B cell (primary cell): ENCODE data around the gene PLCD1. TPM values are rescaled to one million over a fixed set of nuclear protein-coding genes. Genes with fewer than 3 reads are reported as not detected.

Experiments
- ATAC-seq: fragments of 200-7000 bp; cut with Tn5 transposase; one replicate; pipeline ENCODE4 v1.10.0; 2021; ENCODE audit warnings: low read depth, mild to moderate bottlenecking, moderate number of reproducible peaks, moderate library complexity
- CTCF ChIA-PET: fragments of 350-600 bp; sonication (Branson Sonifier 250); formaldehyde crosslinking; loops from one replicate; lab custom pipeline; 2021; ENCODE audit warnings: antibody characterized with exemption, inconsistent platforms; lab: Charles Lee
- POLR2A ChIA-PET: fragments of 350-600 bp; sonication (Branson Sonifier 250); formaldehyde crosslinking; loops from one replicate; lab custom pipeline; 2021; ENCODE audit warnings: antibody characterized with exemption; lab: Charles Lee
- DNase-seq: peaks from one replicate; pipeline ENCODE4 v3.0.0; 2013
- H2AFZ ChIP-seq: 2 replicates; pipeline ENCODE4 v1.6.1; 2012; ENCODE audit warnings: mild to moderate bottlenecking, low read depth, low read length; ENCODE audit not compliant: insufficient read depth, poor library complexity, severe bottlenecking
- H3K27ac ChIP-seq, 2 donors: 1 replicate in 1 of 2; 2 replicates in 1 of 2; pipeline ENCODE4 v1.5.1; 2012 to 2013; ENCODE audit warnings: low read length in 2 of 2, mild to moderate bottlenecking in 2 of 2, moderate library complexity in 1 of 2
- H3K27me3 ChIP-seq, 4 experiments: fragments of 200-600 bp in 1 of 4; sonication (generic) in 1 of 4; replicated peaks in 1 of 4; 1 replicate in 2 of 4; 2 replicates in 2 of 4; pipeline versions ENCODE4 v1.6.1 to v1.7.0; 2013 to 2016; ENCODE audit warnings: low read length in 3 of 4, mild to moderate bottlenecking in 2 of 4, mixed read lengths in 1 of 4, moderate library complexity in 1 of 4; ENCODE audit not compliant: insufficient read depth in 4 of 4, control insufficient read depth in 3 of 4; ENCODE audit errors: control extremely low read depth in 1 of 4
- H3K36me3 ChIP-seq, 2 experiments: replicated peaks in 1 of 2; 1 replicate in 1 of 2; 2 replicates in 1 of 2; pipeline versions ENCODE4 v1.6.1 to v1.7.1; 2013; ENCODE audit warnings: low read length in 1 of 2; ENCODE audit not compliant: insufficient read depth in 2 of 2, control insufficient read depth in 1 of 2; ENCODE audit errors: control extremely low read depth in 1 of 2, extremely low read depth in 1 of 2
- H3K4me1 ChIP-seq, 2 donors: fragments of 200-600 bp in 1 of 2; sonication (generic) in 1 of 2; 1 replicate in 1 of 2; 2 replicates in 1 of 2; pipeline versions ENCODE4 v1.5.1 to v1.6.1; 2013 to 2017; ENCODE audit warnings: low read length in 2 of 2; ENCODE audit not compliant: control insufficient read depth in 2 of 2, insufficient read depth in 2 of 2
- H3K4me2 ChIP-seq: replicated peaks from 2 replicates; pipeline ENCODE3; 2012; ENCODE audit warnings: mild to moderate bottlenecking, low read depth, low read length; ENCODE audit not compliant: poor library complexity, severe bottlenecking
- H3K4me3 ChIP-seq, 5 experiments: fragments of 200-600 bp in 1 of 5; sonication (generic) in 1 of 5; 1 replicate in 3 of 5; 2 replicates in 2 of 5; pipeline versions ENCODE4 v1.5.1 to v1.7.0; 2011 to 2016; ENCODE audit warnings: low read length in 4 of 5, mild to moderate bottlenecking in 4 of 5, low read depth in 2 of 5, control low read depth in 1 of 5, moderate library complexity in 1 of 5; ENCODE audit not compliant: insufficient read depth in 1 of 5; ENCODE audit errors: control extremely low read depth in 1 of 5, extremely low read depth in 1 of 5
- H3K79me2 ChIP-seq: fragments of 200-600 bp; sonication (generic); one replicate; pipeline ENCODE4 v1.6.0; 2016; ENCODE audit warnings: low read length; ENCODE audit not compliant: control insufficient read depth, insufficient read depth
- H3K9ac ChIP-seq: fragments of 200-600 bp; sonication (generic); 2 replicates; pipeline ENCODE4 v1.6.1; 2017; ENCODE audit warnings: mild to moderate bottlenecking, low read length, moderate library complexity
- H3K9me3 ChIP-seq, 3 donors: one replicate each; pipeline versions ENCODE4 v1.6.1 to v1.7.1; 2013; ENCODE audit warnings: low read length in 2 of 3; ENCODE audit not compliant: control insufficient read depth in 2 of 3, insufficient read depth in 1 of 3; ENCODE audit errors: control extremely low read depth in 1 of 3
- H4K20me1 ChIP-seq: 2 replicates; pipeline ENCODE4 v1.6.0; 2012; ENCODE audit warnings: mild to moderate bottlenecking, low read length; ENCODE audit not compliant: insufficient read depth, control insufficient read depth, poor library complexity, severe bottlenecking
- H3K27ac Mint-ChIP-seq: one replicate; pipeline ENCODE4 v1.8.0; 2021; ENCODE audit warnings: mixed read lengths
- H3K27me3 Mint-ChIP-seq: one replicate; pipeline ENCODE4 v1.8.0; 2021; ENCODE audit warnings: mixed read lengths
- H3K4me1 Mint-ChIP-seq: one replicate; pipeline ENCODE4 v1.8.0; 2021; ENCODE audit warnings: mixed read lengths
- H3K4me3 Mint-ChIP-seq: one replicate; pipeline ENCODE4 v1.8.0; 2021; ENCODE audit warnings: mixed read lengths
- H3K9me3 Mint-ChIP-seq: one replicate; pipeline ENCODE4 v1.8.0; 2022; ENCODE audit warnings: mixed read lengths; ENCODE audit not compliant: insufficient read depth
- EZH2 ChIP-seq: IDR thresholded peaks from 2 replicates; pipeline ENCODE4 v1.6.1; 2012; ENCODE audit warnings: borderline replicate concordance, low read depth, mild to moderate bottlenecking, moderate library complexity, low read length; ENCODE audit not compliant: insufficient read depth, poor library complexity, severe bottlenecking
- WGBS: methylation state at CpG from one replicate; pipeline ENCODE4 v1.1.5; 2013; ENCODE audit warnings: missing lambda C conversion rate; ENCODE audit not compliant: insufficient coverage; 5-methylcytosine and 5-hydroxymethylcytosine counted together
- intact Hi-C: fragments of 100-400 bp; cut with micrococcal nuclease; formaldehyde crosslinking; loops from one replicate; pipeline ENCODE4 v1.10.0; 2022
- polyA plus RNA-seq: library from polyadenylated mRNA; depleted of rRNA; stranded (reverse); fragments of >200 nt; gene quantifications from 2 replicates; pipeline ENCODE4 v1.2.3, GENCODE V29; 2012
- total RNA-seq, 2 donors: library from RNA; stranded (reverse); fragments of 120-200 nt in 1 of 2; gene quantifications; 1 replicate in 1 of 2; 2 replicates in 1 of 2; pipeline versions ENCODE4 v1.2.3 to v1.2.4, GENCODE V29; 2013 to 2022
- TF ChIP-seq, protein P1 (sequence below): fragments of 200-600 bp; IDR thresholded peaks from one replicate; pipeline ENCODE4 v1.8.0; 2022; ENCODE audit warnings: antibody characterized with exemption, mild to moderate bottlenecking

Gene PLCD1
- total and polyA plus RNA-seq, 2 donors (not counting 1 experiment from before 2014, with no cell fraction given): 5.8 to 10.1 TPM

- TF ChIP-seq, protein P1, sequence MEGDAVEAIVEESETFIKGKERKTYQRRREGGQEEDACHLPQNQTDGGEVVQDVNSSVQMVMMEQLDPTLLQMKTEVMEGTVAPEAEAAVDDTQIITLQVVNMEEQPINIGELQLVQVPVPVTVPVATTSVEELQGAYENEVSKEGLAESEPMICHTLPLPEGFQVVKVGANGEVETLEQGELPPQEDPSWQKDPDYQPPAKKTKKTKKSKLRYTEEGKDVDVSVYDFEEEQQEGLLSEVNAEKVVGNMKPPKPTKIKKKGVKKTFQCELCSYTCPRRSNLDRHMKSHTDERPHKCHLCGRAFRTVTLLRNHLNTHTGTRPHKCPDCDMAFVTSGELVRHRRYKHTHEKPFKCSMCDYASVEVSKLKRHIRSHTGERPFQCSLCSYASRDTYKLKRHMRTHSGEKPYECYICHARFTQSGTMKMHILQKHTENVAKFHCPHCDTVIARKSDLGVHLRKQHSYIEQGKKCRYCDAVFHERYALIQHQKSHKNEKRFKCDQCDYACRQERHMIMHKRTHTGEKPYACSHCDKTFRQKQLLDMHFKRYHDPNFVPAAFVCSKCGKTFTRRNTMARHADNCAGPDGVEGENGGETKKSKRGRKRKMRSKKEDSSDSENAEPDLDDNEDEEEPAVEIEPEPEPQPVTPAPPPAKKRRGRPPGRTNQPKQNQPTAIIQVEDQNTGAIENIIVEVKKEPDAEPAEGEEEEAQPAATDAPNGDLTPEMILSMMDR: no peak
- no peak for TF ChIP-seq EZH2
- Histone ChIP-seq H3K4me3 (no peak overlapping the region), H3K4me2 (no peak overlapping the region), H3K27ac (no peak overlapping the region), H3K9me3 (peaks cover 0 to 9% (median 0%) of the 10 kb centered on the region in 3 donors), H3K4me1 (peaks cover 11 to 24% of the 10 kb centered on the region in 2 donors), H3K9ac (no peak overlapping the region), H3K27me3 (no peaks in the 10 kb centered on the region), H4K20me1 (no peaks in the 10 kb centered on the region), H2AFZ (no peak overlapping the region), H3K79me2 (peaks cover 7% of the 10 kb centered on the region), H3K36me3 (peaks cover 0 to 31% of the 10 kb centered on the region in 2 experiments)
- Mint-ChIP-seq H3K9me3 (no peaks in the 10 kb centered on the region), H3K4me1 (peaks cover 36% of the 10 kb centered on the region), H3K27ac (no peak overlapping the region), H3K4me3 (no peak overlapping the region), H3K27me3 (no peaks in the 10 kb centered on the region)
- CTCF ChIA-PET: interaction anchor here (0.6 to 4.0 kb wide), 7 partner anchors 8 to 39 kb away, joined by 3 to 46 read pairs (median 5); no protein-coding TSS in a partner anchor
- POLR2A ChIA-PET: interaction anchor here (0.6 kb wide), 1 partner anchor 496 kb away, joined by 12 read pairs; no protein-coding TSS in a partner anchor
- intact Hi-C loops: no loop called here
- no peak for DNase-seq
- no peak for ATAC-seq
- WGBS: 97% methylated on average over 5 of the region's 6 CpGs
These were observed 28.4 kb downstream of the PLCD1 start for GRCh38 chr3:38000965-38001455.

GRCh38 chr3:38000242-38000916 lies 29.1 kb downstream of the PLCD1 start:
- Mint-ChIP-seq H3K4me3 (no peak overlapping the region), H3K4me1 (peaks cover 41% of the 10 kb centered on the region), H3K27me3 (no peaks in the 10 kb centered on the region), H3K27ac (no peak overlapping the region), H3K9me3 (no peaks in the 10 kb centered on the region)
- POLR2A ChIA-PET: no interaction called here
- intact Hi-C loops: no loop called here
- peaks cover 13 to 25% of the 10 kb centered on the region in 2 donors for H3K4me1 ChIP-seq
- H4K20me1 ChIP-seq: no peaks in the 10 kb centered on the region
- H3K79me2 ChIP-seq: peaks cover 11% of the 10 kb centered on the region
- no peak overlapping the region for H3K27ac ChIP-seq
- H2AFZ ChIP-seq: no peak overlapping the region
- no peak overlapping the region for H3K4me3 ChIP-seq
- DNase-seq (no peak), ATAC-seq (no peak)
- WGBS: 100% methylated on average over 6 of the region's 6 CpGs
- no peak overlapping the region for H3K4me2 ChIP-seq
- TF ChIP-seq, protein P1: no peak
- TF ChIP-seq EZH2: no peak
- peaks cover 0 to 30% of the 10 kb centered on the region in 2 experiments for H3K36me3 ChIP-seq
- H3K9ac ChIP-seq: no peak overlapping the region
- peaks cover 0 to 9% (median 0%) of the 10 kb centered on the region in 3 donors for H3K9me3 ChIP-seq
- CTCF ChIA-PET: interaction anchor here (1.2 to 4.0 kb wide), 2 partner anchors 7 to 26 kb away, joined by 4 to 46 read pairs; no protein-coding TSS in a partner anchor
- H3K27me3 ChIP-seq: no peaks in the 10 kb centered on the region
